Activated CD4-positive, CD25-positive, alpha-beta regulatory T cell treated with anti-CD3 and anti-CD28 coated beads, Interleukin-2, amount 50 U/mL, for 24 hours (primary cell): ENCODE data around the gene CORO2B.
A peak's percentile ranks its signal among the peaks of the same experiment; 100 is the strongest.

Source experiments
- ATAC-seq, 2 donors: fragments of 150-1000 bp; cut with Tn5 transposase; one replicate each; pipeline ENCODE4 v1.10.0; 2021; ENCODE audit warnings: mild to moderate bottlenecking in 1 of 2, moderate library complexity in 1 of 2

Gene CORO2B, protein sequence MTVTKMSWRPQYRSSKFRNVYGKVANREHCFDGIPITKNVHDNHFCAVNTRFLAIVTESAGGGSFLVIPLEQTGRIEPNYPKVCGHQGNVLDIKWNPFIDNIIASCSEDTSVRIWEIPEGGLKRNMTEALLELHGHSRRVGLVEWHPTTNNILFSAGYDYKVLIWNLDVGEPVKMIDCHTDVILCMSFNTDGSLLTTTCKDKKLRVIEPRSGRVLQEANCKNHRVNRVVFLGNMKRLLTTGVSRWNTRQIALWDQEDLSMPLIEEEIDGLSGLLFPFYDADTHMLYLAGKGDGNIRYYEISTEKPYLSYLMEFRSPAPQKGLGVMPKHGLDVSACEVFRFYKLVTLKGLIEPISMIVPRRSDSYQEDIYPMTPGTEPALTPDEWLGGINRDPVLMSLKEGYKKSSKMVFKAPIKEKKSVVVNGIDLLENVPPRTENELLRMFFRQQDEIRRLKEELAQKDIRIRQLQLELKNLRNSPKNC

DNA sequence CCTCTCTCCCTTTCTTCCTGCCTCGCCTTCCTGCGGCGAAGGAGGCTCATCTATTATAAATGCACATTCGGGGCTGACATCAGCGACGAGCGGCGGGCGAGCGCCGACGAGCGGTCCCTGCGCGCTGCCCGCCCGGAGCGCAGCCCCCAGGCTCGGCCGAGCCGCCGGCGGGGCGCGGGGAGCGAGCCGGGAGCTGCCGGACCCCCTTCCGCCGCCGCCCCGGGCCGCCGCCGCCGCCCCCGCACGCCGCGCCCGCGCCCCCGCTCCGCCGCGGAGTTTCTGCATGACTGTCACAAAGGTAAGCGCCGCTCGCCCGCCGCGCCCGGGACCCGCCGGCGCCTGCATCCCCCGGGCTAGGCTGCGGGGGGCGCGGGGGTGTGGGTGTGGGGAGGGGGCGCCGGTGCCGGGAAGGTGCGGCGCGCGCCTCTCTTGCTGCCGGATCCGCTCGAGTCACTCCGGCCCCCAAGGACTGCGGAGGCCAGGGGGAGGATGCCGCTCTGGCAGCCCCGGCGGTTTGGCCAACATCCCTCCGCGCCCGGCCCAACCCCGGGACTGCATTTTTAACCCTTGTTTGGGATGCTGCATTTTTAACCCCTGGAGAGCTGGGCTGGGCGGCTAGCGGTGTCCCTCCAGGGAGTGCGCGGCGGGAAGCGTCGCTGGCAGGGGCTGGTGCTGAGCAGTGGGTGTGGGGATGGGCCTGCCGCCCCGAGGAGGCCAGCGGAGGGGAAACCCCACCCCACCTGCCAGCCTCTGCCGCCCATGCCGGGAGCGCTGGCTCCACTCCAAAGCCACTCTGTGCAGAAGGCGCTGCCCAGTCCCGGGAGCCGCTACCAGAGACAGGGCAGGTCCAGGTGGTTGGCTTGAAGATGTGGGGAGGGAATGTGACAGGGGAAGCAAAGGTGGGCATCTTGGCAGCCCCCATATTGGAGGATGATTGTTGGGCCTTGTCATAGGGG is at the start of gene CORO2B:
TSS of gene CORO2B (plus strand) at position 14 of the 956 bp plus-strand sequence. CDS start at position 284, 270 bp downstream.
- peak in 1 of 2 donors; percentile 14 for ATAC-seq

DNA sequence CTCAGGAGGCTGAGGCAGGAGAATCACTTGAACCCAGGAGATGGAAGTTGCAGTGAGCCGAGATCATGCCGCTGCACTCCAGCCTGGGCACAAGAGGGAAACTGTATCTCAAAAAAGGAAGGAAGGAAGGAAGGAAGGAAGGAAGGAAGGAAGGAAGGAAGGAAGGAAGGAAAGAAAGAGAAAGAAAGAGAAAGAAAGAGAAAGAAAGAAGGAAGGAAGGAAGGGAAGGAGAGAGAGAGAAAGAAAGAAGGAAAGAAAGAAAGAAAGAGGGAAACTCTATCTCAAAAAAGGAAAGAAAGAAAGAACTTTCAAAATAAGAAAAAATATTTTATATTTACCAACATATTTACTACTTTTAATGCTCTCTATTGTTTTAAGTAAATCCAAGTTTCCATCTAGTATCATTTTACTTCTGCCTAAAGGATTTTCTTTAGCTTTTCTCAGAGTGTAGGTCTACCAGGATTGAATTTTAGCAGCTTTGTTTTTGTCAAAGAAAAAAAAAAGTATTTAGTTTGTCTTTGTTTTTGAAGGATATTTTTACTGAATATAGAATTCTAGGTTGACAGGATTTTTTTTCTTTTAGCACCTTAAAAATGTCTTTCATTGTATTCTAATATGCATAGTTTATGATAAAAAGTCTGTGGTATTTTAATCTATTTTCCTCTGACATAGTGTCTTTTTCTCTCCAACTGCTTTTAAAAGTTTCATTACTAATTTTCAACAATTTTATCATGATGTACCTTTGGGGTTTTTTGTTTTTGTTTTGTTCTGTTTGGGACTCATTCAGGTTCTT is 47.2 kb upstream of the CORO2B start:
- no peak for ATAC-seq

DNA sequence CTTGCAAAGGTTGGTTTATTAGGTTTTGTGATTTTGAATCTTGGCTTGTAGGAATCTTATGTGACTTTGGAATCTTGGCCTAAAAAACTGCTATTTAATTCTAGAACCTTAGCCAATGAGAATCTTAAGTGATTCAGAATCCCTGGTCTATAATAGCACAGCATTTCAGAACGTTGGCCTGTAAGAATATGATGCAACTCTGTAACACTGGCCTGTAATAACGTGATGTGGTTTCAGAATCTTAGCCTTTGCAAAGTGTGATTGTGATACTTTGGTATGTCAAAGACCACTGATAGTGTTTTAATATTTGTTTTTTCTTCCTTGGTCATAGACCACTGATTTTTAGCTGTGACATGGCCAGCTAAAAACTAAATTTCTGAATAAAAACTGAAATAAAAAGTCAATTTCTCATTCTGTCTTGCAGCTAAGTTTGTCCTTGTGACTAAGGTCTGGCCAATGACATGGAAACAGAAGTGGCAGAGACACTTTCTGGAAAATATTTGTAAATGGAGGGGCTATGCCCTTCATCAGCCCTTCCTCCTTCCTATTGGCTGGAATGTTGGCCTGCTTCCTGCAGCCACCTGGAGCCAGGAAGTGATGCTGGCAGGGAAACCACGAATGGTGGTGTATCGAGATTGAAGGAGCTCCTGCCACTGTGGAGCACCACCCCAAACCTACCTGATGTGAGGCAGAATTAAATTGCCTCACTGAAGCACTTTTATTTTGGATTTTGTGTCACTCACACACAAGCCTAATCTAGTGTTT is 42.3 kb upstream of the CORO2B start:
- no peak for ATAC-seq

DNA sequence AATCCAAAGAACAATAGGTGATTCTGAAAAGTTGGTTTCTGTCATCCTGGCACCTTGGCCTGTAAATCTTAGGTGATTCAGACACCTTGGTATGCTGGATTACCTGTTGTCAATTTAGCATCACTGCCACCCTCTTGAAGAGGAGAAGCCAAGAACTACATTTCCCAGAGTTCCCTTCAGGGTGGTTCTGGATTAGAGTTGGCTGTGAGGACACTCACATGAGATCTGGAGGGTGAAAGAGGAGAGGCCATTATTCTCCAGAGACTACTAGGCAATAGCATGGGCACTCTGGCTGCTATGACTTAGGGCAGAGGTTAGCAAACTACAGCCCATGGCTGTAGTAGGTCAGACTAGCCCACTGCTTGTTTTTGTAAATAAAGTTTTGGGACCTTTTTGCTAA is 41.7 kb upstream of the CORO2B start:
- no peak for ATAC-seq

DNA sequence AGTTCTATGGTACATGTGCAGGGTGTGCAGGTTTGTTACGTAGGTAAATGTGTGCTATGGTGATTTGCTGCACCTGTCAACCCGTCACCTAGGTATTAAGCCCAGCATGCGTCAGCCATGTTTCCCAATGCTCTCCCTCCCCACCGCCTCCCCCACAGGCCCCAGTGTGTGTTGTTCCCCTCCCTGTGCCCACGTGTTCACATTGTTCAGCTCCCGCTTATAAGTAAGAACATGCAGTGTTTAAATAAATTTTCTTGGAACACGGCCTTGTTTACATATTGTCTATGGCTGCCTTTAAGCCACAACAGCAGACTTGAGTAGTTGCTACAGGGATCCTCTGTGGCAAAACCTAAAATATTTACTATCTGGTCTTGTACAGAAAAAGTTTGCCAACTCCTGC is 41.3 kb upstream of the CORO2B start:
- no peak for ATAC-seq

DNA sequence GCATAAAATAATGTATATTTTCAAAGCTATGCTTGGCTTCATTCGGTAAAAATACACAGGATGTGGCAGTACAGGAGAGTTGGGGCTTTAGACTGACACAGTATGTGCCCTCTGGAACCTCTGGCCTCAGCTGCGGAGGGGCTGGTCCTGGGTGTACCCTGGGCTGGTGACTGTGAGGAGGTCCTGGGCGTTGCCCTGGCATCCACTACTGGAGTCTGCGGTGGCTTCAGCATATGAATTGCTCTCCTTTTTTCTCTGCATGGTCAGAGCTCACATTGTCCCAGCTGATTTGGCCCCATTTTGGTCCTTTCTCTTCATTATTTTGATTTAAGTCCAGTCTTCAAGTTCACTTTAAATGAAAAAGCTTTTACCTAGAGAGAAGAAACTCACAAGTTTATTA is 40.5 kb upstream of the CORO2B start:
- ATAC-seq, result no peak

DNA sequence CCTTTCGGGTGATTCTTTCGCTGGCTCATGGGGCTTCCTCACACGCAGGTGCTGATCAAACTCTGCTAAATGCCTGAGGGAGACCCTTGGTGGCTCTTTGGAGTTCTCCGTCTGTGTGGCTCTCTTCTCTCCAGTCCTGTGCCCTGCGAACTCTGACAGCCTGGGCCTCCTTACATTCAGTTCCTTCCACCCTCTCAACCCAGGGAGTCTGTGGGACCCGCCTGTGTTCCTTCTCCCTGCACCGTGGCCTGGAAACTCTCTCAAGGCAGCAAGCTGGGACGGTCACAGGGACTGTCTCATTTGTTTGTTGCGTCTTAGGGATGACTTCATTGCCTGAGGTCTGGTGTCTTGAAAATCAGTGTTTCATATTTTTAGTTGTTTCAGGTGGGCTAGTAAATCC is 37.0 kb upstream of the CORO2B start:
- no peak for ATAC-seq

DNA sequence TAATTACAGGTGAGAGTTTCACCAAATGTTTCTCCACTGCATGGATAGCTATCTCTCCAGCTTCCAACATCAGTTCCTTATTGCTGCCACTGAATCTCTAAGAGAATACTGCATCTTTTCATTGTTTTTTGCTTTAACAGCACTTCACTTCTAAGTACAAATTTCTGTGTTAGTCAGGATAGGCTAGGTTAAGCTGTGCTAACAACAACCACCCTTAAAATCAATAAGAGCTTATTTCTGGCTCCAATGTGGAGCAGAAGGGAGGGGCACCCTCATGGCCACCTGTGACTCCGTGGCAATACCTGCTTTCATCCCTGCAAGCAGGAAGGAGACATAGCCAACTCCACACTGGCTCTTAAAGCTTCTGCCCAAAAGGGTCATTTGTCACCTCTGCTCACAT is 36.4 kb upstream of the CORO2B start:
- no peak for ATAC-seq

DNA sequence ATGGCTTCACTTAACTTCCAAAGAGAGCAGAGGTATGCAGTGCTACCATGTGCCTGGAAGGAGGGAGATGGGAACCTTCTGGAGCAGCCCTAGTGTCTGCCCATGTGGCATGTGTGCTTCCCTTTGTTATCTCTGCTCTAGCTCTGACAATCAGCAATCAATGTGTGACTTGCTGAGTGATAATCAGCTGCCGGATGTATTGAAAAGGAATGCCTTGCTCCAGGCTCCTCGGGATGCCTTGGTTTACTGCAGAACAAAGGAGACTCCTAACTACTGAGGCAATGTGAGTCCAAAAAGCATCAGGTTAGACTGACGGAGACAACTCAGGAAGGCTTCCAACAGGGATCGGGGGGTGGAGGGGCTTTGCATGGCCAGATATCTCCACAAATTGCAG is 36.0 kb upstream of the CORO2B start:
- no peak for ATAC-seq

DNA sequence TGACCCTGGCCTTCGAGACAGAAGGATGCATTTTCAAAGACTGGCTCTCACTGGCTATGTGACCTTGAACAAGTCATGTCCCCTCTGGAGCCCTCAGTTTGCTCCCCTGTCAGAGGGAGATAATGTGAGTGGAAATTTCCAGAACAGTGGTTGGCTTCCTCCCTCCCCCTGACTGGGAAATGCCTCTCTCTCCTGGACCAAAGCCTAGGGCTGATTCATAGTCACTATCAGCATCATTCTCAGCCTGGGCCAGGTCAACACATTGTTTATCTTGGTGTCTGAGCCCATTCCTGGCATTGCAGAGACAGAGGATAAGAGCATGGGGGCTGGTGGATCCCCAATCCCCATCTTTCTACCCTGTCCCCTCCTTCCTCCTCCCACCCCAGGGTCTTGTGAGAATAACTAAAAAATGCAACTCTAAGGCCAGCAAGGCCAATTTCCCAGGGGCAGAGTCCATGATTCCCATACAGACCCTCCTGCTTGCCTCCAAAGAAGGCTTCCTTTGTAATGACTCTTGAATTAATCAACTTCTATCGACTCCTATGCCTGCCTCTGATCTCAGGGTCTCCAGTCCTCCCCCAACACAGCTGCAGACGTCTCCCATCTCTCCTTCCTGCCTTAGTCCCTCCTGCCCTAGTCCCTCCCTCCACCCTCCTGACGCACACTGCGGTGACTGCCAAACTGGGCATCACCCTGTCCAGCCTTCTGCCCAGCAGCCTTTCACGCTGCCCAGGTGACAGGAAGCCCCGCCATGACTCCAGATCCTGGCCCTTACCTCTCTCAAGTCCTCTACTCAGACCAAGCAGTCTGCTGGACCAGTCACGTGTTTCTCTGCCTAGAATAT is 35.4 kb upstream of the CORO2B start:
- no peak for ATAC-seq

DNA sequence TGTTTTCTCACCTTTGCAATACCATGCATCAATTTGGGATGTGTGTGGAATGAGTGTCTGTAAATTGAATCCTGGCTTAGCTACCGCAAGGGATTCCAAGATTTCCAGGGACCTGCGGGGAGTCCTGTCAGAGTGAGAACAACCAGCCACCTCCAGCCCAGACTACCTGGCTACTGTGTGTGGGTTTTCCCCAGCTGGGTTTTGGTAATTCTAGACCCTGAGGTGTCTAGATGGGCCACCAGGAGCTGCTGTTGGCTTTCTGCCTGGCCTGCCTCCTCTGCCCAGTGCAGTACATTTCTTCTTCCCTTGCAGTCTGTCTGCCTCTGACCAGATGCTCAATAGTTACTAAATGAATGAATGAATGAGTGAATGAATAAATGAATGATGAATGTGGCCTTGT is 32.5 kb upstream of the CORO2B start:
- no peak for ATAC-seq

DNA sequence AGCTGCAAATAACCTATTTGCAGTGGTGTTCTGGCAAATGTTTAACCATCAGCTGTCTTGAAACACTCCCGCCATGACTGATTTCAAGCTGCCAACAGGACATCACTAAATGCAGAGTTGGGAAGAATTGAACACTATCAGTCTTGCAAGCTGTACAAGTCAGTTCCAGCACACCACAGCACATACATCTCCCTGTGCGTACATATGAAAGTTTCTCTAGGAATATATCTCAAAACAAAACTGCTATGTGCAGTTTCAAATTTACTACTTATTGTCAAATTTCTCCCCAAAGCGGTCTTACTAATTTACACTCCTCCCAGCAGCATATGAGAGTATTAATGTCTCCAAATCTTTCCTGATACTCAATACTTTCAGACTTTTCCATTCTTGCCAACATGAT is 30.4 kb upstream of the CORO2B start:
- no peak for ATAC-seq

DNA sequence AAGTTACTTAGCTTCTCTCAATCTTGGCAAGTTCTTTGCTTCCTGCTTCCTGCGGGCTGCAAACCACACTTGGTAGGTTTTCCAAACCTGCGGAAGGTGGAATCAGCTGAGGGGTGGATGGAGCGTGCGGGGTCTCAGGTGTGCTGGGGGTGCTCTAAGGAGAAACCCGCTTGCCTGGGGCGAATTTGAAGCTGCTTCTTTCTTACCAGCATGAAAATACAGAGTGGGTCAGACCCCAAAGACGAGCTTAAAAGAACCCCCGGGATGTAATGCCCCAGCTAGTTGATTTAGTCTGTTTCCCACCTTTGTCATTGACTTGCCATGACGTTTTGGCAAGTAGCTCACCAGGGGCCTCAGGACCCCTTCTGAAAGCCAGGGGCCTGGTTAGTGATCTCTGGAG is 28.8 kb upstream of the CORO2B start:
- ATAC-seq, result no peak

DNA sequence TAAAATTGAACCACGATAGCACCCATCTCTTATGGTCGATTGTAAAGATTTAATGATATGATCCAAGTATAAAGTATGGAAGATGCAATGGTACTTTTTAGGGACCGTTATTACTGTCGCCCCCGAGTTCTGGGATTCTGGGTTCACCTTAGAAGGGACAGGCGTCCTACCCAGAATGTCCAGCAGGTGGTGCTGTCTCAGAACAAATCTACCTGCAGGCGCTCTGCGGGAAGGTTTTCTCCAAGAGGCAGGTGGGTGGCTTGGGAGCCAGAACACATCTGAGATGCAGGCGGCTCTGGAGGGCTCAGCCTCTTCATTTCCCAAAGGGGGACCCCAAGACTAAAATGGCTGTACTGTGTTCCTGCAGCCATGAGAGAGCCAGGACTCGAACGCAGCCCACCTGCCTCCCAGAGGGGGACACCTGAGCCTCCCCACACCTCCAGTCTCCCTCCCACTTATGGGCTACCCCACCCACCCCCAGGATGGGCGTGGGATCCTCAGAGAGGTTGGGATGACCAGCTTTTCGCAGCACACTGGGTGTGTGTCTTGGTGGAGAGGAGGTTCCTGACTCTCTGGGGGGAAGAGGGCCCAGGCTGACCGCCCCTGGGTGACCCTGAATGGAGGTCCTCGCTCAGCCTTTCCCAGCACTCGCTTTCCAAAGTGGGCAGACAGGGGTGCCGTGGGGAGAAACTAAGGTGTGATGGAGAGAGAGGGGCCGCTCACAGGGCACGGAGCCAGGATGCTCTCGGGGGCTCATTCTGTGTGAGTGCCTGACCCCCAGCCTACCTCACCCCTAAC is 28.1 kb upstream of the CORO2B start:
- no peak for ATAC-seq

DNA sequence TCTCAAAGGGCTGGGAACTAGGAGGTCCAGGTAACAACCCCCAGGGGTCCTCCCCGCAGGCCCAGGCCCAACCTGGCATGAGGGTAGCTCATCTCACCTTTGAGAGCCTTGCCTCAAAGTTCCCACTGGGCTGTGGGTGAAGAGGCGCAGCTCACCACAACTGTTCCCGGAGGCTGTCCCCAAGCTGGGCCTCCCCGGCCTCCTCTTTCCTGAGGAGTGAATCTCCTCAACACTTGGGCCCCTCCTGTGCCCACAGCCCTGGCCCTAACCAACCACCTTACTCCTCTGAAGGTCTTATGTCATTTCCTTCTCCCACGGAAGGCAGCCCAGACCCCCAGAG is 27.5 kb upstream of the CORO2B start:
- no peak for ATAC-seq

DNA sequence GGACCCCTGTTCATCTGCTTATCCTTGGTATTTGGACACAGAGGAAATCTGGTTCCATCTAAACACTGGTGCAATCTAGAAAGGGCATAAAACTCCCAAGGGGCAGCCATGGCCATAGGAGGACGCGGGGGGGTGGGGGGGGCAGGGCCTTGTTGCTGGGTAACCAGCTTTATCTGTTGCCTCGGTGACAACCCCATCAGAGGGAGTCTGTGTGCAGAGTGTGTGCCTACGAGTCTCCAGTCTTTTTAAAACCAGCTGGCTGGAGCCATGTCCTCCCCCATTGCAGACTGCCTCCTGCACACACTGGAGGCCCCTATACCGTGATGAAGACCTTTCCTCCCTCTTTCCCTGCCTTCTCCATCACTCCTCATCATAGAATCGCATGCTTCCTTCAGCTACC is 26.4 kb upstream of the CORO2B start:
- ATAC-seq, result no peak

DNA sequence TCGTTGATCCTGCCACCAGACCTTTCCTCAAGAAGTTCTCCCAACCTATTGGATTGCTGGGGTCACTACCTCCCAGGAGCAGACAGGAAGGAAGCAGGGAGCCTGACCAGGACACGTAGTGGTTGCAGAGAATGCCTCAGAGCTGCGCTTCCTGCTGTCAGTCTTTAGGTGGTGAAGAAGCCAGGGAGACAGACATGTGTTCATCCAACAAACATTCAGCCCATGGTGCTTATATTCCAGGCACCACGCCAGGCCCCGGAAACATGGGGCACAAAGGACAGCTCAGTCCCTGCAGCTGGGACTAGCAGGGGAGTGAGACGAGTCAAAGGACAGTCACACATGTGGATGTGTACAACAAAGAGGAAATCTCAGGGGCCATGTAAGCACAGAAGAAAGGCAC is 26.0 kb upstream of the CORO2B start:
- no peak for ATAC-seq

DNA sequence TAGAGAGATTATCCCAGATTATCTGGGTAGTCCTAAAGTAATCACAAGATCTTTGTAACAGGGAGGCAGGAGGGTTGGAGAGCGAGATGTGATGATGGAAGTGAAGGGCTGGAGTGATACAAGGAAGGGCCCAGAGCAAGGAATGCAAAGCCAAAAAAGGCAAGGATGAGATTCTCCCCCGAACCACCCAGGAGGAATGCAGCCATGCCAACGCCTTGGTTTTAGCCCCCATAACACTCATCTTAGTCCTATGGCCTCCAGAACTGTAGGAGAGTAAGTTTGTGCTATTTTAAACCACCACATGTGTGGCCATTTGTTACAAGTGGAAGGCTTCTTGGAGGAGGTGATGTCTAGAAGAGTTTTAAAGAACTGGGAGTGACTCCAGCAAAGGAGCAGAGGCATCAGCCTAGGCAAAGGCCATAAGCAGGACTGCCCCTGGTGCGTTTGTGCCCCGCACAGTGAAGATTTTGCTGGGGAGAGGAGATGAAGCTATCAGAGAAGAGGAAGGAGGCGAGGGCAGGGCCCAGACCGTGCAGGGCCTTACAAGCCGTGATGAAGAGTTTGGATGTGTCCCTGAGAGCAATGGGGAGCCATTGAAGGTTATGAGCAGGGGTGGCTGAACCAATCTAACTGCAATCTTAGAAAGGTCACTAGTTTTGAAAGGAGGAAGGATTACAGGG is 25.3 kb upstream of the CORO2B start:
- ATAC-seq, result no peak

DNA sequence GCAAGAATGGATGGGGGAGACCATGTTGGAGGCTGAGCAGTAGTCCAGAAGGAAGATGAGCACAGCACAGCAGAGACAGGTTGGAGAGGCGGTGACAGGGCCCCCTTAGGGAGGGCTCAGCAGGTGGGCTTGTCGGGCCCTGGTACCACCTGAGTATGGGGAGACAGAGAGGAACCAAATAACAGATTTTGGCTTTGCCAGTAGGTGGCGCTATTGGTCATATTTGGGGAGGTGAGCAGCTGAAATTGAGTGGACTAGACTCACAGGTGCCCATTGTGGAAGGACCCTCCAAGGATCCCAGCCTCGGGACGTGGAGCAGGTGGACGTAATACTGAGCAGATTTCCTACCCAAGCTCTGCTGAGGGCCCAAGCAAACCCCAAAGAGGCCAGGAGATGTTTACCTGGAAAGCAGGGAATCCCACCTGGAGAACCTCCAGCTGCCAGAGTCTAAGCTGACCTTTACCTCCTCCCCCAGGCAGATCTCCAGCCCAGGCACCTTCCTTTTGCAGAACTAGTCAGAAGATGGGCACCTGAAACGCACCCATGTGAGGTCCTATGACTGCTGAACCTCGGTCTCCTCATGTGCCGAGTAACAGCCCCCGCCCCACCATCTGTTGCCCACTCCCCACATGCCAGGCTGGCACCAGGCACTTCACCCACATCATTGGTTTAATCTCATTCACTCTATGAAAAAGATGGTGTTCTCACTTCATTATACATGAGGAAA is 24.6 kb upstream of the CORO2B start:
- no peak for ATAC-seq
